ENCODE data around the gene CAPN10. TPM values are rescaled to one million over a fixed set of nuclear protein-coding genes. Genes with fewer than 3 reads are reported as not detected.
"Not testable (repeated sequence)": the region's sequence is repeated elsewhere in the genome, so short reads cannot be mapped to it uniquely, and the experiment has no call there.

Gene CAPN10, protein sequence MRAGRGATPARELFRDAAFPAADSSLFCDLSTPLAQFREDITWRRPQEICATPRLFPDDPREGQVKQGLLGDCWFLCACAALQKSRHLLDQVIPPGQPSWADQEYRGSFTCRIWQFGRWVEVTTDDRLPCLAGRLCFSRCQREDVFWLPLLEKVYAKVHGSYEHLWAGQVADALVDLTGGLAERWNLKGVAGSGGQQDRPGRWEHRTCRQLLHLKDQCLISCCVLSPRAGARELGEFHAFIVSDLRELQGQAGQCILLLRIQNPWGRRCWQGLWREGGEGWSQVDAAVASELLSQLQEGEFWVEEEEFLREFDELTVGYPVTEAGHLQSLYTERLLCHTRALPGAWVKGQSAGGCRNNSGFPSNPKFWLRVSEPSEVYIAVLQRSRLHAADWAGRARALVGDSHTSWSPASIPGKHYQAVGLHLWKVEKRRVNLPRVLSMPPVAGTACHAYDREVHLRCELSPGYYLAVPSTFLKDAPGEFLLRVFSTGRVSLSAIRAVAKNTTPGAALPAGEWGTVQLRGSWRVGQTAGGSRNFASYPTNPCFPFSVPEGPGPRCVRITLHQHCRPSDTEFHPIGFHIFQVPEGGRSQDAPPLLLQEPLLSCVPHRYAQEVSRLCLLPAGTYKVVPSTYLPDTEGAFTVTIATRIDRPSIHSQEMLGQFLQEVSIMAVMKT
- 19.1 and 24.2 TPM in 2 replicates for total RNA-seq
- polyA plus RNA-seq = 28.8 and 42.6 TPM in 2 replicates

DNA sequence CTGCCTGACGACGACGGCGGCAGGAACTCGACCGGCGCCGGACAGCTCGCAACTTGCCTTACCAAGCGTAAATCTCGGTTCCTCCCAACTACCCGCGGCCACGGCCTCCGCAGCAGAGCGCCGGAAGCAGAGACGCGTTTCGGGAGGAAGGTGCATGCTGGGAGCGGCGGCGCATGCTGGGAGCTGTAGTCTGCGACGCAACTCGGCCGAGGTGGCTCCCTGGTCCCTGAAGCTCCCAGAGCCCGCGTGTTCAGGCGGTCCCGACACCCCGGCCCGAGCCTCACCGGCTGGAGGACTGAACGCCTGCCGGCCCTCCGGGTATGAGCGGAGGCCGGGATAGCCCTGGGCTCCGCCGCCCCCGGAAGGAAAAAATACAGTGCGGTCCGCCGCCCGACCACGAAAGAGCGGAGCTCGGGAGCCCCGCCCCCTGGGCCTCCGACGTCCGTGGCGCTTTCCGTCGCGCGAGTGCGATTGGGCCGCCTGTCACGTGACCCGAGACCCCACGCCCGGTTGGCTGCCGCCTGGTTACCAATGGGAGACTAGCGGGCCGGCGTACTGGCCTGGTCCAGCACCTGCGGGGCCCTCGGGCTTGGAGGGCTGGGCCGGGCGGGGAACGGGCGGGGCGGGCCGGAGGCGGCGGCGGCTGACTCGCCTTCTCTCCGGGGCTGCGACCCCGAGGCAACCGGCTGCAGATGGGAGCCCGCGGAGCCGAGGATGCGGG lies at the start of gene CAPN10:
Gene CAPN10 (plus strand): TSS at position 537 of the 721 bp plus-strand sequence. CDS start 178 bp downstream, at position 715.
- Histone ChIP-seq H3K36me3 (replicated peaks; ENCODE audit: insufficient read depth, low read depth) (no peaks in the 10 kb centered on the region), H3K27ac (peak within 1 kb of the TSS; percentile 80), H3K4me3 (peak within 1 kb of the TSS; percentile 41), H3K79me2 (peaks cover 82% of the 10 kb centered on the region), H3K9me3 (ENCODE audit: low read depth) (no peaks in the 10 kb centered on the region), H3K4me1 (ENCODE audit: insufficient read depth) (peaks cover 21% of the 10 kb centered on the region), H3K4me2 (peak within 1 kb of the TSS; percentile 97), H4K20me1 (ENCODE audit: insufficient read depth, poor library complexity, severe bottlenecking) (peaks cover 5% of the 10 kb centered on the region), H3K27me3 (no peaks in the 10 kb centered on the region), H2AFZ (peak within 1 kb of the TSS; percentile 61), H3K9me2 (replicated peaks; ENCODE audit: insufficient read depth) (no peaks in the 10 kb centered on the region)
- peak; percentile 99 for DNase-seq (ENCODE audit: low spot score)
- WGBS (ENCODE audit: low lambda C conversion rate, missing lambda C conversion rate) = 1% methylated on average over 62 of the region's 88 CpGs
- TF ChIP-seq EZH2 (IDR thresholded peaks at IDR 0.05; ENCODE audit: borderline replicate concordance) (no peak), EZH2phosphoT487 (IDR thresholded peaks at IDR 0.05; ENCODE audit: low read depth, severe bottlenecking, unreplicated experiment) (no peak)
- TF ChIP-seq, protein P1, sequence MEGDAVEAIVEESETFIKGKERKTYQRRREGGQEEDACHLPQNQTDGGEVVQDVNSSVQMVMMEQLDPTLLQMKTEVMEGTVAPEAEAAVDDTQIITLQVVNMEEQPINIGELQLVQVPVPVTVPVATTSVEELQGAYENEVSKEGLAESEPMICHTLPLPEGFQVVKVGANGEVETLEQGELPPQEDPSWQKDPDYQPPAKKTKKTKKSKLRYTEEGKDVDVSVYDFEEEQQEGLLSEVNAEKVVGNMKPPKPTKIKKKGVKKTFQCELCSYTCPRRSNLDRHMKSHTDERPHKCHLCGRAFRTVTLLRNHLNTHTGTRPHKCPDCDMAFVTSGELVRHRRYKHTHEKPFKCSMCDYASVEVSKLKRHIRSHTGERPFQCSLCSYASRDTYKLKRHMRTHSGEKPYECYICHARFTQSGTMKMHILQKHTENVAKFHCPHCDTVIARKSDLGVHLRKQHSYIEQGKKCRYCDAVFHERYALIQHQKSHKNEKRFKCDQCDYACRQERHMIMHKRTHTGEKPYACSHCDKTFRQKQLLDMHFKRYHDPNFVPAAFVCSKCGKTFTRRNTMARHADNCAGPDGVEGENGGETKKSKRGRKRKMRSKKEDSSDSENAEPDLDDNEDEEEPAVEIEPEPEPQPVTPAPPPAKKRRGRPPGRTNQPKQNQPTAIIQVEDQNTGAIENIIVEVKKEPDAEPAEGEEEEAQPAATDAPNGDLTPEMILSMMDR (IDR thresholded peaks at IDR 0.05; ENCODE audit: poor library complexity) = no peak

DNA sequence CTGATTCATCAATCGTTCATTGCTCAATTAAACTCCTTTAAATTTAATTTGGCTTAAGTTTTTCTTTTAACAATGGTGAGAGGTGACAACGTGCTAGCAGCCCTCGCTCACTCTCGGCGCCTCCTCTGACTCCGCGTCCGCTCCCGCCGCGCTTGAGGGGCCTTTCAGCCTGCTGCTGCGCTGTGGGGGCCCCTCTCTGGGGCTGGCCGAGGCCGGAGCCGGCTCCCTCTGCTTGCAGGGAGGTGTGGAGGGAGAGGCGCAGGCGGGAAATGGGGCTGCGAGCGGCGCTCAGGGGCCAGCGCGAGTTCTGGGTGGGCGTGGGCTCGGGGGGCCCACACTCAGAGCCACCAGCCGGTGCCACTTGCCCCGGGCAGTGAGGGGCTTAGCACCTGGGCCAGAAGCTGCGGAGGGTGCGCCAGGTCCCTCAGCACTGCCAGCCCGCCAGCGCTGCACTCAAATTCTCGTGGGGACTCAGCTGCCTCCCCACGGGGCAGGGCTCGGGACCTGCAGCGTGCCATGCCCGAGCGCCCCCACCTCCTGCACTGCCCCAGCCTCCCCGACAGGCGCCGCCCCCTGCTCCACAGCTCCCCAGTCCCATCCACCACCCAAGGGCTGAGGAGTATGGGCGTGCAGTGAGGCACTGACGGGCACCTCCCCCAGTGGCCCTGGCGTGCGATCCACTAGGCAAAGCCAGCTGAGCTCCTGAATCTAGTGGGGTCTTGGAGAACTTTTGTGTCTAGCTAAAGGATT lies 48.3 kb upstream of the CAPN10 start:
- Histone ChIP-seq H3K4me3 (no peak overlapping the region), H3K4me2 (no peak overlapping the region), H3K9me2 (replicated peaks; ENCODE audit: insufficient read depth) (no peaks in the 10 kb centered on the region), H3K36me3 (replicated peaks; ENCODE audit: insufficient read depth, low read depth) (no peaks in the 10 kb centered on the region), H4K20me1 (ENCODE audit: insufficient read depth, poor library complexity, severe bottlenecking) (no peaks in the 10 kb centered on the region), H3K79me2 (no peaks in the 10 kb centered on the region), H3K27ac (no peak overlapping the region), H3K27me3 (no peaks in the 10 kb centered on the region), H3K9me3 (ENCODE audit: low read depth) (no peaks in the 10 kb centered on the region), H2AFZ (no peak overlapping the region), H3K4me1 (ENCODE audit: insufficient read depth) (peaks cover 4% of the 10 kb centered on the region)
- TF ChIP-seq EZH2 (IDR thresholded peaks at IDR 0.05; ENCODE audit: borderline replicate concordance) (no peak), EZH2phosphoT487 (IDR thresholded peaks at IDR 0.05; ENCODE audit: low read depth, severe bottlenecking, unreplicated experiment) (no peak)
- WGBS (ENCODE audit: low lambda C conversion rate, missing lambda C conversion rate) = 94% methylated on average over 40 of the region's 43 CpGs
- DNase-seq (ENCODE audit: low spot score) = no peak

DNA sequence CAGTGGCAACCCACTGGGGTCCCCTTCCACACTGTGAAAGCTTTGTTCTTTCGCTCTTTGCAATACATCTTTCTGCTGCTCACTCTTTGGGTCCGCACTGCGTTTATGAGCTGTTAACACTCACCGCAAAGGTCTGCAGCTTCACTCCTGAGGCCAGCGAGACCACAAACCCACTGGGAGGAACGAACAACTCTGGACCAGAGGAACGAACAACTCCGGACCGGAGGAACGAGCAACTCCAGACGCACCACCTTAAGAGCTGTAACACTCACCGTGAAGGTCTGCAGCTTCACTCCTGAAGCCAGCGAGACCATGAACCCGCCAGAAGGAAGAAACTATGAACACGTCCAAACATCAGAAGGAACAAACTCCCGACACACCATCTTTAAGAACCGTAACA lies 47.4 kb upstream of the CAPN10 start:
- H3K27me3 ChIP-seq; H3K79me2 ChIP-seq; H3K4me3 ChIP-seq; H3K4me1 ChIP-seq (ENCODE audit: insufficient read depth); H3K4me2 ChIP-seq; H3K9me3 ChIP-seq (ENCODE audit: low read depth); H3K36me3 ChIP-seq (replicated peaks; ENCODE audit: insufficient read depth, low read depth); DNase-seq (ENCODE audit: low spot score); H2AFZ ChIP-seq; H4K20me1 ChIP-seq (ENCODE audit: insufficient read depth, poor library complexity, severe bottlenecking); H3K27ac ChIP-seq; H3K9me2 ChIP-seq (replicated peaks; ENCODE audit: insufficient read depth): not testable (repeated sequence)
- 98% methylated on average over 17 of the region's 17 CpGs for WGBS (ENCODE audit: low lambda C conversion rate, missing lambda C conversion rate)

DNA sequence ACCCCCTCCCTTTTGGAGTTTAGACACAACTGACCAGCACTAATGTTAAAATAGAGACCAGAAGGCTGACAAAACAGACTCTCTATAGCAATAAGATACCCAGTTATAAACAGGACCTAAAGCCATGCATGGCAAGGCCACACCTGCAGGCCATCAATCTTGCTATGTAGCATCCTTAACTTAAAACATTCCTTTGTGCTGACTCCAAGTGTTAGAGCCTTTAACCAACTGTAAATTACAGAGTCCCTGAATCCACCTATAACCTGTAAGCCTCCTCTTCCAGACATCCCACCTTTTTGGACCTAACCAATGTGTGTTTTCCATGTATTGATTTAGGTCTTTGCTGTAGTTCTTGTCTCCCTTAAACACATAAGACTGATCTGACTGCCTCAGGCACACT lies 46.6 kb upstream of the CAPN10 start:
- Histone ChIP-seq H3K4me2 (no peak overlapping the region), H3K79me2 (no peaks in the 10 kb centered on the region), H3K27me3 (no peaks in the 10 kb centered on the region), H3K4me1 (ENCODE audit: insufficient read depth) (peaks cover 4% of the 10 kb centered on the region), H4K20me1 (ENCODE audit: insufficient read depth, poor library complexity, severe bottlenecking) (no peaks in the 10 kb centered on the region), H3K27ac (no peak overlapping the region), H2AFZ (no peak overlapping the region), H3K36me3 (replicated peaks; ENCODE audit: insufficient read depth, low read depth) (no peaks in the 10 kb centered on the region), H3K9me3 (ENCODE audit: low read depth) (no peaks in the 10 kb centered on the region), H3K9me2 (replicated peaks; ENCODE audit: insufficient read depth) (no peaks in the 10 kb centered on the region), H3K4me3 (no peak overlapping the region)
- TF ChIP-seq EZH2phosphoT487 (IDR thresholded peaks at IDR 0.05; ENCODE audit: low read depth, severe bottlenecking, unreplicated experiment) (no peak), EZH2 (IDR thresholded peaks at IDR 0.05; ENCODE audit: borderline replicate concordance) (no peak)
- TF ChIP-seq, protein P1 (IDR thresholded peaks at IDR 0.05; ENCODE audit: poor library complexity) = no peak
- no peak for DNase-seq (ENCODE audit: low spot score)
